ENCODE results near the gene PDZD11.
"Not testable (repeated sequence)": the region's sequence is repeated elsewhere in the genome, so short reads cannot be mapped to it uniquely, and the experiment has no call there.

PDZD11 gene, protein sequence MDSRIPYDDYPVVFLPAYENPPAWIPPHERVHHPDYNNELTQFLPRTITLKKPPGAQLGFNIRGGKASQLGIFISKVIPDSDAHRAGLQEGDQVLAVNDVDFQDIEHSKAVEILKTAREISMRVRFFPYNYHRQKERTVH

GRCh38 chrX:70289793-70290770 lies at the start of gene PDZD11, which contains the start of gene KIF4A:
TSS of gene PDZD11 (minus strand) at chrX:70289927. CDS start at chrX:70289341, 586 bp downstream.
TSS of gene KIF4A (plus strand) at chrX:70290104. CDS start at chrX:70290459, 355 bp downstream.
- DNase-seq (ENCODE audit: low read depth), result peak; percentile 32

- no peak for DNase-seq (ENCODE audit: low read depth)
These were observed 48.6 kb upstream of the PDZD11 start for GRCh38 chrX:70338290-70338689.

- DNase-seq (ENCODE audit: low read depth), result no peak
These were observed 47.0 kb upstream of the PDZD11 start for GRCh38 chrX:70336767-70337166.

- no peak for DNase-seq (ENCODE audit: low read depth)
These were observed 42.9 kb upstream of the PDZD11 start for GRCh38 chrX:70332600-70332999.

- no peak for DNase-seq (ENCODE audit: low read depth)
These were observed 41.4 kb upstream of the PDZD11 start for GRCh38 chrX:70331161-70331560.

GRCh38 chrX:70324326-70324725 lies 34.6 kb upstream of the PDZD11 start:
- DNase-seq (ENCODE audit: low read depth), result no peak

DNA sequence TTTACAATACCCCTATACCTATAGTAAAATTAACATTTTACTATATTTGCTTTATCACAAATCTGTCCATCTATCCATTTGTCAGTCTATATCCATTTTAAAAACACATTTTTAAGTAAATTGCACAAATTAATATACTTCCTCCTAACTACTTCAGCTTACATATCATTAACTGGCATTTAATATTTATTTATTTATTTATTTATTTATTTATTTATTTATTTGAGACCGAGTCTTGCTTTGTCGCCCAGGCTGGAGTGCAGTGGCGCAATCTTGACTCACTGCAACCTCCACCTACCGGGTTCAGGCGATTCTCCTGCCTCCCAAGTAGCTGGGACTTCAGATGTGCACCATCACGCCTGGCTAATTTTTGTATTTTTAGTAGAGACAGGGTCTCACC lies 33.9 kb upstream of the PDZD11 start:
- not testable (repeated sequence) for DNase-seq (ENCODE audit: low read depth)

DNA sequence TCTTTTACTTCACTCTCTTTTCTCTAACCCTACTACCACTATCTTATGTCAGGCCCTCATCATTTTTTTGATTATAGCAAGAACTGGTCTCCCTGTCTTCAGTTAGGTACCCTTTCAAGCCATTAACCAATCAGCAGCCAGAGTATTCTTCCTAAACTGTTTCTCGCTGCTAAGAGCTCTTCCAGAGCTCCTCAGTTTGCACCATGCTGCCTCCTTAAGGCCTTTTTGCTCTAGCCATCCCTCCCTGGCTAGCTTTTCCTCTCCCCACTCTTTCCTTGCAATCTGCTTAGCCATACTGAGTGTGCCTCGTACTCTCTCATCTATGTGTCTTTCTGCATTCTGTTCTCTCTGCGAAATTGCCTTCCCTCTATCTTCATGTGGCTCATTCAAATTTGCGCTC lies 33.1 kb upstream of the PDZD11 start:
- no peak for DNase-seq (ENCODE audit: low read depth)

- no peak for DNase-seq (ENCODE audit: low read depth)
These were observed 23.8 kb upstream of the PDZD11 start for GRCh38 chrX:70313503-70313902.

- no peak for DNase-seq (ENCODE audit: low read depth)
These were observed 12.0 kb upstream of the PDZD11 start for GRCh38 chrX:70301716-70302115.

- no peak for DNase-seq (ENCODE audit: low read depth)
These were observed 3.9 kb upstream of the PDZD11 start for GRCh38 chrX:70293621-70294020.

DNA sequence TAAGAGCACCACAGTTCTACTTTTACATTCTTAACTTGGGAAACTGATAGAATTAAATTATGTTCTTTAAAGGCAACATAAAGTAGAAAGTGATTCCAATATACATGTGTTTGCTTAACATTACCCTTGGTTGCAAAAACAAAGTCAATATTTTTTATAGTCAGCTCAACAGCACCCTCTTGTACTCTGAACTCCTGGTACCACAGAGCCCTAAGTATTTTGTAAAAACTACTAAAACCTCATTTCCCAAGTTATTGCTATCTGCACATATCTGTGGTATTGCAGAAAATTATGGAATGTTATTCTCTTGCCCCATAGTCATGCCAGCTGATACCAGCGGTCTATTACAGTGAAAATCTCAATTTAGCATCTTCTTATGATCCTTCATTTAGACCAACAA lies 3.1 kb upstream of the PDZD11 start:
- DNase-seq (ENCODE audit: low read depth), result no peak

GRCh38 chrX:70289168-70289792 lies 447 bp downstream of the PDZD11 start:
- no peak for DNase-seq (ENCODE audit: low read depth)

DNA sequence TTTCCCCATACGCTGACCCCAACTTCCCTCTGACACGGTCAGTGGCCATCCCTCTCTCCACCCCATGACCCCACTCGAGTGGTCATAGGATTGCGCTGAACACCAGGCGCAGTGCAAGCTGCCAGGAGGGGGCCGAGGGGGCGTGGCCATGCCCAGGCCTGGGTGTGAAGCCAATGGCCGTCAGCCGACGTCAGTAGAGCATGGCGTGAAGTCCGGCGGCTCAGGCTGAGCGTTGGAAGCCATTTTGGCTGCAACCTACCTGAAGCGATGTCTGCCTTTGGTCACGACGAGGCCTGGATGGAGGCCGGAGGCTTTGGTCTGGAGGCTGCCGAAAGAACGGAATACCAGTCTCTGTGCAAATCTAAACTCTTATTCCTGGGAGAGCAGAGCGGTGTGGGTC lies 7.8 kb downstream of the PDZD11 start, which contains the start of gene RAB41:
Gene RAB41, plus strand, starts transcription at position 222 of the 400 bp plus-strand sequence. Its CDS starts 46 bp downstream, at position 268.
- DNase-seq (ENCODE audit: low read depth), result no peak

- DNase-seq (ENCODE audit: low read depth), result no peak
These were observed 9.2 kb downstream of the PDZD11 start for GRCh38 chrX:70280573-70280972.

DNA sequence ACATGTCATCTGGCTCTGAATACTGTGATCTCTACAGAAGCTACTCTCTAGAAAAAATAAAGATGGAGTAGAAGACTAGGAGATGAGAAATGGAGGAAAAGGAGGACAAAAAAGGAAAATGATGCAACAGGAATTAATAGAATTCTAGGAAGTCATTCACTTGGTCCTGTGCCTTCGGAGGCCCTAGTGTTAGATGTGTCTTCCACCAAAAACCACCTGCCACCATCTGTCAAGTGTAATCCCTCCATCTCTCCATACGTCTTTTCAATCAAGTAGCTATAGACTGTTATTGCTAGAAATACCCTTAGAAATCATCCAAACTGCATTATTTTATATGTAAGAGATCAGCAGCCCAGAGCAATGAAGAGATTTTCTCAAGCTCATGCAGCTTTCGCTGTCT lies 10.6 kb downstream of the PDZD11 start:
- no peak for DNase-seq (ENCODE audit: low read depth)

DNA sequence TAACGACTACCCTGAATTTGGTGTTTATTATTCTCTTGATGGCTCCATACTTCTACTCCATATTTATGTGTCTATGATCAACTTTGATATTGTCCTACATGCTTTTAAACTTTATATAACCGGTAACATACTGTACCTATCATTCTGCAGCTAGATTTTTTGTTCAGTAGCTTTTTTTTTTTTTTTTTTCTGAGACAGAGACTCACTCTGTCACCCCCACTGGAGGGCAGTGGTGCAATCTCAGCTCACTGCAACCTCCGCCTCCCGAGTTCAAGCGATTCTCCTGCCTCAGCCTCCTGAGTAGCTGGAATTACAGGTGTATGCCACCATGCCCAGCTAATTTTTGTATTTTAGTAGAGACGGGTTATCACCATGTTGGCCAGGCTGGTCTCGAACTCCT lies 15.7 kb downstream of the PDZD11 start:
- not testable (repeated sequence) for DNase-seq (ENCODE audit: low read depth)

DNA sequence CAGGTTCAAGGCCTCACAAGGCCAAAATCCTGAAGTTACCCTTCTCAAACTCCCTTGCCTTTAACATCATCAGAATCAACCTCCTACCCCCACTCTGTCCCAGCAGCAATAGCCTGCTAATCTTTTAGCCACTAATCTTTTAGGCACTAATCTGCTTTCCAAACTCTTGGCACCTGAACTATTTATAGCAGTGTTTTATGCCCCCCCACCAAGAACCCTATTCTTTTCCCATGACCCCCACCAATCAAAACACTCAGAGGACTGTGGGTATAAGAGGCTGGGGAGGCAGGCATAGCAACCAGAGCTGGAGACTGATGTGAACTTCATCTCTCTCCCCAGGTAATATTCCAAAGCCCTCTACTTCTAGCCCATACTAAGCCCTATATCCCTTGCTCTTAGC lies 21.7 kb downstream of the PDZD11 start, which contains the start of gene ARR3:
Gene ARR3, plus strand, starts transcription at position 301 of the 400 bp plus-strand sequence. CDS start 1,052 bp downstream, outside the sequence.
- DNase-seq (ENCODE audit: low read depth), result no peak

GRCh38 chrX:70264784-70265183 lies 24.9 kb downstream of the PDZD11 start:
- DNase-seq (ENCODE audit: low read depth), result no peak

DNA sequence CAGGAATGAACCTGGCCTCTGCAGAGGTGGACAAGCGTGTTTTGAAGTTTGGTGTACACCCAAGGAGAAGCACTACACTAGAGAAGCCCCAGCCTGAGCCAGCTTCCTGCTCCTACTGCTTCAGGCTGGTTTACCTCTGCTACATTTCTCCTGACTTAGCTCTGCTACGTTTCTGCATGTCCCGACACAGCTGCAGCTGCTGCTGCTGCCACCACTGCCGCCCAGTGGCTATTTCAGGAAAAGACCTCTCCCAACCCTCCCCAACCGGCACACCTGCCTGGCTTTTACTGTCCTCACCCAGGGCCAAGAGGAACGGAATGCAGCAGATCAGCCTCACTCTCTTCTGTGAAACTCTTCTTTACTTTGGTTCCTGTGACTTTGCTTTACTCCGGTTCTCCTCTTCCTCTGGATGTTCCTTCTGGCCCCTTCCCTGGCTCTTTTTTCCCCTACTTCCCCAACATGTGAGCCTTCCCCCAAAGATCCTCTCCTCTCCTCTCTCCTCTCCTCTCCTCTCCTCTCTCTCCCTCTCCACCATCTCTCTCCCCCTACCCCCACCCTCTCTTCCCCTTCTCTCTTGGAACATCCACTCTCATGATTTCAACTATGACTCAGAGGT lies 26.7 kb downstream of the PDZD11 start:
- DNase-seq (ENCODE audit: low read depth), result no peak

GRCh38 chrX:70260104-70260503 lies 29.6 kb downstream of the PDZD11 start, which contains the start of gene P2RY4:
TSS of gene P2RY4 (minus strand) at chrX:70260204. CDS start at chrX:70259624, 580 bp downstream.
- DNase-seq (ENCODE audit: low read depth), result no peak

Measured in stimulated activated CD4-positive, alpha-beta T cell treated with anti-CD3 and anti-CD28 coated beads, Interleukin-2, amount 100 ng/mL, for 4 hours (primary cell).